Endothelial cell of umbilical vein (primary cell): ENCODE data around the gene FSTL4. TPM values are rescaled to one million over a fixed set of nuclear protein-coding genes. Genes with fewer than 3 reads are reported as not detected.

ENCODE experiments used
- BruUV-seq: library from RNA; stranded (reverse); fragments of 400-500 nt; replicated peaks from 2 replicates; lab custom pipeline; 2021; lab: Mats Ljungman, UMichigan
- CTCF ChIA-PET: fragments of 300-600, 350-600 bp; sonication (Branson Sonifier 250); formaldehyde crosslinking; loops from one replicate; lab custom pipeline; 2021; ENCODE audit warnings: antibody characterized with exemption, inconsistent platforms; lab: Charles Lee
- POLR2A ChIA-PET: fragments of 300-600, 350-600 bp; sonication (Branson Sonifier 250); formaldehyde crosslinking; loops from one replicate; lab custom pipeline; 2021; ENCODE audit warnings: antibody characterized with exemption, inconsistent platforms; lab: Charles Lee
- DNase-seq: peaks from one replicate; pipeline ENCODE4 v3.0.0-alpha.2; 2011; ENCODE audit warnings: low read depth, low spot score
- FAIRE-seq: peaks from 2 replicates; lab custom pipeline; 2011; peaks lifted over from hg19 to GRCh38; lab: Jason Lieb, UNC
- H2AFZ ChIP-seq: 2 replicates; pipeline ENCODE4 v1.6.0; 2012; ENCODE audit warnings: low read depth, low read length, control low read depth, inconsistent platforms
- H3K27ac ChIP-seq: 2 replicates; pipeline ENCODE4 v1.5.1; 2011; ENCODE audit warnings: low read depth, mild to moderate bottlenecking, control low read depth, low read length, moderate library complexity; ENCODE audit not compliant: insufficient read depth
- H3K27me3 ChIP-seq, 2 experiments: 2 replicates each; pipeline versions ENCODE4 v1.6.0 to v1.6.1; 2011; ENCODE audit warnings: low read length in 2 of 2, mixed read lengths in 1 of 2; ENCODE audit not compliant: control insufficient read depth in 2 of 2, insufficient read depth in 2 of 2
- H3K36me3 ChIP-seq, 2 experiments: 2 replicates in 1 of 2; 3 replicates in 1 of 2; pipeline ENCODE4 v1.5.1; 2011; ENCODE audit warnings: low read length in 2 of 2, mild to moderate bottlenecking in 1 of 2, moderate library complexity in 1 of 2; ENCODE audit not compliant: control insufficient read depth in 2 of 2, insufficient read depth in 2 of 2; ENCODE audit errors: extremely low read depth in 1 of 2
- H3K4me1 ChIP-seq: 3 replicates; pipeline ENCODE4 v1.5.1; 2011; ENCODE audit warnings: mild to moderate bottlenecking, low read length; ENCODE audit not compliant: control insufficient read depth, insufficient read depth; ENCODE audit errors: extremely low read depth
- H3K4me2 ChIP-seq: 2 replicates; pipeline ENCODE4 v1.6.1; 2011; ENCODE audit warnings: low read length, control low read depth, mixed read lengths; ENCODE audit not compliant: insufficient read depth
- H3K4me3 ChIP-seq, 3 experiments: fragments of 200-600 bp in 1 of 3; sonication (generic), shearing (Covaris generic) in 1 of 3; replicated peaks in 1 of 3; 2 replicates each; pipeline ENCODE4 v1.5.1; 2011 to 2016; ENCODE audit warnings: control low read depth in 3 of 3, low read length in 3 of 3, mild to moderate bottlenecking in 2 of 3, inconsistent platforms in 1 of 3, low read depth in 1 of 3, moderate library complexity in 1 of 3; ENCODE audit not compliant: insufficient read depth in 1 of 3
- H3K79me2 ChIP-seq: 2 replicates; pipeline ENCODE4 v1.6.0; 2012; ENCODE audit warnings: low read length, inconsistent platforms; ENCODE audit not compliant: control insufficient read depth, insufficient read depth
- H3K9ac ChIP-seq: replicated peaks from 2 replicates; pipeline ENCODE3; 2011; ENCODE audit warnings: low read length, control low read depth; ENCODE audit not compliant: insufficient read depth; ENCODE audit errors: extremely low read depth
- H3K9me1 ChIP-seq: replicated peaks from 3 replicates; pipeline ENCODE4 v1.6.0; 2011; ENCODE audit warnings: mild to moderate bottlenecking, low read length; ENCODE audit not compliant: control insufficient read depth, insufficient read depth; ENCODE audit errors: extremely low read depth
- H3K9me3 ChIP-seq: replicated peaks from 2 replicates; pipeline ENCODE4 v1.5.1; 2012; ENCODE audit warnings: low read length, inconsistent platforms; ENCODE audit not compliant: control insufficient read depth, insufficient read depth
- H4K20me1 ChIP-seq: replicated peaks from 2 replicates; pipeline ENCODE3; 2011; ENCODE audit warnings: mild to moderate bottlenecking, low read length; ENCODE audit not compliant: control insufficient read depth, insufficient read depth; ENCODE audit errors: extremely low read depth
- EZH2 ChIP-seq: IDR thresholded peaks from 2 replicates; pipeline ENCODE4 v1.6.1; 2012; ENCODE audit warnings: borderline replicate concordance, low read depth, mild to moderate bottlenecking, moderate library complexity, low read length, inconsistent platforms; ENCODE audit not compliant: severe bottlenecking
- FOS ChIP-seq: IDR thresholded peaks from 2 replicates; pipeline ENCODE4 v1.6.1; 2011; ENCODE audit warnings: mild to moderate bottlenecking, low read length, moderate library complexity, borderline replicate concordance; ENCODE audit not compliant: insufficient read depth
- GATA2 ChIP-seq: IDR thresholded peaks from 2 replicates; pipeline ENCODE4 v1.7.0; 2011; ENCODE audit warnings: low read depth, mild to moderate bottlenecking, moderate library complexity, mixed read lengths, low read length; ENCODE audit not compliant: insufficient read length, insufficient read depth
- JUN ChIP-seq: IDR thresholded peaks from 2 replicates; pipeline ENCODE4 v1.6.1; 2011; ENCODE audit warnings: borderline replicate concordance, low read depth; ENCODE audit not compliant: insufficient read length, insufficient read depth
- MYC ChIP-seq: IDR thresholded peaks from one replicate; pipeline ENCODE4 v1.6.1; 2011; ENCODE audit warnings: mild to moderate bottlenecking, low read depth, low read length
- POLR2A ChIP-seq: IDR thresholded peaks from 2 replicates; pipeline ENCODE4 v1.6.1; 2012; ENCODE audit warnings: low read depth, mild to moderate bottlenecking, control low read depth, low read length
- POLR2AphosphoS5 ChIP-seq: IDR thresholded peaks from 2 replicates; pipeline ENCODE4 v1.6.1; 2012; ENCODE audit warnings: low read depth, mild to moderate bottlenecking, control low read depth, low read length, moderate library complexity; ENCODE audit not compliant: insufficient read depth
- dilution Hi-C: fragments of 300-500 bp; cut with MboI; formaldehyde crosslinking; loops from one replicate; pipeline ENCODE4 v1.15.0; 2019; ENCODE audit warnings: low sequenced_read_pairs; ENCODE audit not compliant: extremely low pct_ligation_motif_present
- intact Hi-C: fragments of 100-400 bp; cut with micrococcal nuclease; formaldehyde crosslinking; loops from one replicate; pipeline ENCODE4 v1.10.0; 2022
- polyA plus RNA-seq, 4 experiments: library from polyadenylated mRNA; depleted of rRNA in 3 of 4; stranded (reverse) in 3 of 4; unstranded in 1 of 4; fragments of >200 nt; gene quantifications; 2 replicates each; pipeline versions ENCODE4 v1.2.1 to v1.2.3, GENCODE V29; 2011 to 2012; ENCODE audit warnings: missing spikeins in 1 of 4
- total RNA-seq: library from RNA; stranded (reverse); gene quantifications from 2 replicates; pipeline ENCODE4 v1.2.3, GENCODE V29; 2021
- TF ChIP-seq, protein P1 (sequence below): IDR thresholded peaks from 2 replicates; pipeline ENCODE4 v1.6.1; 2011; ENCODE audit not compliant: insufficient read depth, insufficient read length
- TF ChIP-seq, protein P2 (sequence below), 2 donors: IDR thresholded peaks; 1 replicate in 1 of 2; 2 replicates in 1 of 2; pipeline ENCODE4 v1.5.1; 2011; ENCODE audit warnings: low read length in 2 of 2, mild to moderate bottlenecking in 2 of 2, moderate library complexity in 2 of 2, control low read depth in 1 of 2, inconsistent platforms in 1 of 2, low read depth in 1 of 2; ENCODE audit not compliant: insufficient read depth in 1 of 2; ENCODE audit errors: extremely low read depth in 1 of 2

FSTL4 gene
- total and polyA plus RNA-seq, 2 donors (not counting 3 experiments of a cell fraction or from before 2014, with no cell fraction given): 0.18 TPM; not detected in 1

DNA sequence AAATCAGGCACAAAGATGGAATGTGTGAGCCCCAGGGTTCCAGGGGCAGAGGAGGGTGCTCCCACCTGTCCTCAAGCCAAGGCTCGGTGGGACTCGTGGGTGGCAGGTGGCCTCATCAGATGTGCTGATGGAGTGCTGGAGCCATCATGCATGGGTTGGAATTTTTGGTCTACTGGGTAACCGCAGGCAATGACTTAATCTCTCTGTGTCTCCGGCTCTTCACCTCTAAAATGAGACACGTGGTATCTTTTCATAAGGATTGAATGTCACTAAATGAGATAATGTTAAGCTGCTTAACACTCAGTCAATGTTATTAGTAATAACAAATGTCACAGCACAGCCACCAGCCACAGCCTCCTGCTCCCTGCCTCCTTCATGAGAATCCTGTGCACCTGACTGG, 315.0 kb downstream of the FSTL4 start:
- DNase-seq: no peak
- H4K20me1 ChIP-seq: no peaks in the 10 kb centered on the region
- H3K4me2 ChIP-seq: no peak overlapping the region
- intact Hi-C loops (no loop called here), dilution Hi-C loops (no loop called here)
- H3K79me2 ChIP-seq: no peaks in the 10 kb centered on the region
- no peaks in the 10 kb centered on the region for H3K9me1 ChIP-seq
- H3K4me3 ChIP-seq: no peak overlapping the region
- TF ChIP-seq FOS: no peak
- TF ChIP-seq JUN: no peak
- TF ChIP-seq, protein P1, sequence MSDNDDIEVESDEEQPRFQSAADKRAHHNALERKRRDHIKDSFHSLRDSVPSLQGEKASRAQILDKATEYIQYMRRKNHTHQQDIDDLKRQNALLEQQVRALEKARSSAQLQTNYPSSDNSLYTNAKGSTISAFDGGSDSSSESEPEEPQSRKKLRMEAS: no peak
- no peak for TF ChIP-seq POLR2AphosphoS5
- TF ChIP-seq GATA2: no peak
- no peak for TF ChIP-seq EZH2
- TF ChIP-seq MYC: no peak
- no peaks in the 10 kb centered on the region for H3K4me1 ChIP-seq
- CTCF ChIA-PET: interaction anchor here (1.6 kb wide), 1 partner anchor 10 kb away, joined by 4 read pairs; no protein-coding TSS in a partner anchor
- H3K27ac ChIP-seq: no peak overlapping the region
- BruUV-seq: no TSS peak
- no peaks in the 10 kb centered on the region for H3K9me3 ChIP-seq
- no peak for FAIRE-seq
- no peak overlapping the region for H3K9ac ChIP-seq
- no peaks in the 10 kb centered on the region for H3K27me3 ChIP-seq
- POLR2A ChIA-PET: no interaction called here
- no peak overlapping the region for H2AFZ ChIP-seq
- H3K36me3 ChIP-seq: no peaks in the 10 kb centered on the region

DNA sequence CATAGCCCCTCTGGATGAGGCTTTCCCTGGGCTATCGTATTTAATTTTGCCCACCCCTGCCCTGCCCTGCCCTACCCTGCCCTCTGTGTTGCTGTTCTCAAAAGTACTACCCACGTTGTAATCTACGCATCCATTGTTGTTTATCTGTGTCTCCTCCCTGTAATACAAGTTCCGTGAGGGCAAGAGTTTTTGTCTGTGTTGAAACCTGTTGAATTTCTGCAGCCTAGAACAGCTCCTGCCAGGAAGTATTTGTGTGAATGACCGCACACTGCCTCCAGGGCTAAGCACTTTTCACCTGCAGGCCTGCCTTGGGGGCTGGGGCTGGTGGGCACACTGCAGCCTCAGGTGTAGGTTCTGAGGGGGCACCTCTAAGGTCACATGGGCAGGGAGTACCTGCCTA, 315.7 kb downstream of the FSTL4 start:
- POLR2A ChIA-PET: no interaction called here
- BruUV-seq: no TSS peak

More for the DNA sequence above, 315.7 kb downstream of the FSTL4 start:
- intact Hi-C loops (no loop called here), dilution Hi-C loops (no loop called here)
- Histone ChIP-seq H3K9me3 (no peaks in the 10 kb centered on the region), H3K4me2 (no peak overlapping the region), H3K4me1 (no peaks in the 10 kb centered on the region), H2AFZ (no peak overlapping the region), H3K79me2 (no peaks in the 10 kb centered on the region), H4K20me1 (no peaks in the 10 kb centered on the region), H3K27ac (no peak overlapping the region), H3K27me3 (no peaks in the 10 kb centered on the region), H3K9me1 (no peaks in the 10 kb centered on the region), H3K4me3 (no peak overlapping the region), H3K9ac (no peak overlapping the region), H3K36me3 (no peaks in the 10 kb centered on the region)
- FAIRE-seq: no peak
- CTCF ChIA-PET: interaction anchor here (1.2 to 1.6 kb wide), 2 partner anchors 10 to 184 kb away, joined by 3 to 4 read pairs; no protein-coding TSS in a partner anchor
- no peak for DNase-seq
- TF ChIP-seq POLR2A (no peak), POLR2AphosphoS5 (no peak), GATA2 (no peak), EZH2 (no peak), JUN (no peak), MYC (no peak), FOS (no peak)
- TF ChIP-seq, protein P1: no peak
- TF ChIP-seq, protein P2, sequence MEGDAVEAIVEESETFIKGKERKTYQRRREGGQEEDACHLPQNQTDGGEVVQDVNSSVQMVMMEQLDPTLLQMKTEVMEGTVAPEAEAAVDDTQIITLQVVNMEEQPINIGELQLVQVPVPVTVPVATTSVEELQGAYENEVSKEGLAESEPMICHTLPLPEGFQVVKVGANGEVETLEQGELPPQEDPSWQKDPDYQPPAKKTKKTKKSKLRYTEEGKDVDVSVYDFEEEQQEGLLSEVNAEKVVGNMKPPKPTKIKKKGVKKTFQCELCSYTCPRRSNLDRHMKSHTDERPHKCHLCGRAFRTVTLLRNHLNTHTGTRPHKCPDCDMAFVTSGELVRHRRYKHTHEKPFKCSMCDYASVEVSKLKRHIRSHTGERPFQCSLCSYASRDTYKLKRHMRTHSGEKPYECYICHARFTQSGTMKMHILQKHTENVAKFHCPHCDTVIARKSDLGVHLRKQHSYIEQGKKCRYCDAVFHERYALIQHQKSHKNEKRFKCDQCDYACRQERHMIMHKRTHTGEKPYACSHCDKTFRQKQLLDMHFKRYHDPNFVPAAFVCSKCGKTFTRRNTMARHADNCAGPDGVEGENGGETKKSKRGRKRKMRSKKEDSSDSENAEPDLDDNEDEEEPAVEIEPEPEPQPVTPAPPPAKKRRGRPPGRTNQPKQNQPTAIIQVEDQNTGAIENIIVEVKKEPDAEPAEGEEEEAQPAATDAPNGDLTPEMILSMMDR (IDR thresholded peaks at IDR 0.05; ENCODE audit: extremely low read depth in 1 of 2, insufficient read depth in 1 of 2, low read depth in 1 of 2, low read length in 2 of 2): no peak
